ENCODE results near the gene AFF1.

Gene AFF1

GRCh38 chr4:87017580-87018342 is 83.0 kb downstream of the AFF1 start:
- POLR2A ChIA-PET: interaction anchor here (1.7 kb wide), 1 partner anchor 11 kb away, joined by 3 read pairs; no protein-coding TSS in a partner anchor

GRCh38 chr4:87018753-87019152 is 83.9 kb downstream of the AFF1 start:
- ChIA-PET CTCF (interaction anchor here (0.8 kb wide), 2 partner anchors 10 to 96 kb away, joined by 3 read pairs; no protein-coding TSS in a partner anchor), POLR2A (interaction anchor here (1.7 kb wide), 1 partner anchor 12 kb away, joined by 3 read pairs; no protein-coding TSS in a partner anchor)
- TF ChIP-seq CTCF (IDR thresholded peaks at IDR 0.05; ENCODE audit: control extremely low read depth, extremely low read depth, low read depth, missing control alignments): no peak
- DNase-seq (ENCODE audit: extremely low spot score): no peak

More at GRCh38 chr4:87017580-87018342, 83.0 kb downstream of the AFF1 start:
- TF ChIP-seq CTCF (IDR thresholded peaks at IDR 0.05; ENCODE audit: control extremely low read depth, extremely low read depth, low read depth, missing control alignments): no peak
- CTCF ChIA-PET: interaction anchor here (0.8 to 1.2 kb wide), 3 partner anchors 9 to 95 kb away, joined by 3 read pairs; no protein-coding TSS in a partner anchor
- DNase-seq (ENCODE audit: extremely low spot score): no peak

- no peak for TF ChIP-seq CTCF (IDR thresholded peaks at IDR 0.05; ENCODE audit: control extremely low read depth, extremely low read depth, low read depth, missing control alignments)
- no peak for DNase-seq (ENCODE audit: extremely low spot score)
- ChIA-PET POLR2A (interaction anchor here (0.7 to 1.7 kb wide), 2 partner anchors 13 kb away, joined by 3 read pairs; no protein-coding TSS in a partner anchor), CTCF (no interaction called here)
Measured at GRCh38 chr4:87019246-87019791, 84.5 kb downstream of the AFF1 start.

- CTCF ChIA-PET: no interaction called here
- no peak for TF ChIP-seq CTCF (IDR thresholded peaks at IDR 0.05; ENCODE audit: control extremely low read depth, extremely low read depth, low read depth, missing control alignments)
Measured at GRCh38 chr4:87019898-87020297, 85.1 kb downstream of the AFF1 start.

GRCh38 chr4:87024201-87024600 is 89.4 kb downstream of the AFF1 start:
- no peak for DNase-seq (ENCODE audit: extremely low spot score)
- ChIA-PET CTCF (interaction anchor here (0.8 to 4.4 kb wide), 9 partner anchors 12 to 126 kb away, joined by 3 to 14 read pairs (median 3); partner anchors contain the start of gene AFF1), POLR2A (interaction anchor here (0.5 to 0.8 kb wide), 2 partner anchors 18 to 114 kb away, joined by 3 read pairs; no protein-coding TSS in a partner anchor)
- no peak for TF ChIP-seq CTCF (IDR thresholded peaks at IDR 0.05; ENCODE audit: control extremely low read depth, extremely low read depth, low read depth, missing control alignments)

More at GRCh38 chr4:87019898-87020297, 85.1 kb downstream of the AFF1 start:
- DNase-seq (ENCODE audit: extremely low spot score): no peak
- POLR2A ChIA-PET: interaction anchor here (0.7 kb wide), 1 partner anchor 14 kb away, joined by 3 read pairs; no protein-coding TSS in a partner anchor

- ChIA-PET POLR2A (no interaction called here), CTCF (interaction anchor here (1.6 to 4.4 kb wide), 3 partner anchors 13 to 90 kb away, joined by 3 to 14 read pairs (median 6); partner anchors contain the start of gene AFF1)
- no peak for DNase-seq (ENCODE audit: extremely low spot score)
- no peak for TF ChIP-seq CTCF (IDR thresholded peaks at IDR 0.05; ENCODE audit: control extremely low read depth, extremely low read depth, low read depth, missing control alignments)
Measured at GRCh38 chr4:87025023-87025613, 90.3 kb downstream of the AFF1 start.

All from GM10248 (cell line).